Heart right ventricle (tissue), 16 donors: Measurements from ENCODE around the gene SLX9. TPM values are rescaled to one million over a fixed set of nuclear protein-coding genes. Genes with fewer than 3 reads are reported as not detected.
A peak's percentile ranks its signal among the peaks of the same experiment; 100 is the strongest.

Experiments used
- ATAC-seq, 8 donors: fragments of 200-7000 bp; cut with Tn5 transposase; one replicate each; pipeline ENCODE4 v1.9.1; 2020; ENCODE audit warnings: mild to moderate bottlenecking in 8 of 8, moderate library complexity in 8 of 8, moderate number of reproducible peaks in 1 of 8
- DNase-seq, 2 donors: peaks; one replicate each; pipeline ENCODE4 v3.0.0-alpha.2; 2020
- H3K27ac ChIP-seq, 10 donors: fragments of 200-600 bp; sonication (generic) in 2 of 10; one replicate each; pipeline versions ENCODE4 v1.5.0 to v1.8.0; 2020 to 2022; ENCODE audit warnings: mild to moderate bottlenecking in 3 of 10
- H3K27me3 ChIP-seq, 7 donors: fragments of 200-600 bp; one replicate each; pipeline ENCODE4 v1.8.0; 2021 to 2022; ENCODE audit warnings: mild to moderate bottlenecking in 2 of 7
- H3K36me3 ChIP-seq, 9 donors: fragments of 200-600 bp; sonication (generic) in 1 of 9; one replicate each; pipeline versions ENCODE4 v1.5.0 to v1.8.0; 2020 to 2022; ENCODE audit warnings: mild to moderate bottlenecking in 2 of 9
- H3K4me1 ChIP-seq, 9 donors: fragments of 200-600 bp; sonication (generic) in 1 of 9; one replicate each; pipeline versions ENCODE4 v1.5.0 to v1.8.0; 2020 to 2022; ENCODE audit warnings: mild to moderate bottlenecking in 4 of 9
- H3K4me3 ChIP-seq, 10 donors: fragments of 200-600 bp; sonication (generic) in 2 of 10; one replicate each; pipeline versions ENCODE4 v1.5.0 to v1.8.0; 2020 to 2022; ENCODE audit warnings: mild to moderate bottlenecking in 7 of 10, moderate library complexity in 2 of 10
- H3K9me3 ChIP-seq, 11 donors: fragments of 200-600 bp in 10 of 11; sonication (generic) in 2 of 11; one replicate each; pipeline versions ENCODE4 v1.5.0 to v1.8.0; 2013 to 2022; ENCODE audit warnings: mild to moderate bottlenecking in 2 of 11, control low read depth in 1 of 11, moderate library complexity in 1 of 11
- CTCF ChIP-seq, 9 donors: fragments of 200-600 bp; sonication (generic) in 2 of 9; IDR thresholded peaks; one replicate each; pipeline versions ENCODE4 v1.5.0 to v1.8.0; 2021 to 2022; ENCODE audit warnings: antibody characterized with exemption in 9 of 9, mild to moderate bottlenecking in 5 of 9, moderate library complexity in 1 of 9
- WGBS, 2 donors: extraction: QIAGEN DNeasy Blood & Tissue Kit; methylation state at CpG; one replicate each; pipeline ENCODE4 v1.1.7; 2013; ENCODE audit warnings: inconsistent platforms in 1 of 2; 5-methylcytosine and 5-hydroxymethylcytosine counted together
- intact Hi-C, 10 donors: fragments of 100-400 bp; cut with DNase I; formaldehyde crosslinking; loops; one replicate each; pipeline versions ENCODE4 v1.11.1 to v1.14.2; 2022
- polyA plus RNA-seq, 2 donors: library from polyadenylated mRNA; stranded (reverse); fragments of 200-250 nt; gene quantifications; one replicate each; pipeline ENCODE4 v1.2.3, GENCODE V29; 2013
- total RNA-seq, 10 donors: library from RNA; stranded (reverse); fragmentation: NEBNext Ultra II Directional in 3 of 10; extraction: Animal tissue kit (Norgen Biotek cat#: 25700) in 3 of 10; gene quantifications; one replicate each; pipeline versions ENCODE4 v1.2.1 to v1.2.4, GENCODE V29; 2021 to 2023
- donor health status: Arrhythmogenic right ventricular cardiomyopathy.
- donor health status: ischemic (EF 13 %, LVEDD 7.1; RV severe dilation, severe dysfunction).
- donor health status: healthy with polysubstance abuse.
- donor health status: DM: no; HTN: yes; CAD: no.
- donor health status: DM: no; HTN: no; CAD: no.
- donor health status: ischemic (EF 25% LVEDD 6.9; RV normal size, moderate dysfunction).
- donor health status: ischemic (EF 25% LVEDD 5.7; RV mildly dilated, moderate dysfunction).
- donor health status: healthy.
- donor health status: DM: yes; HTN: yes; CAD: no.
- donor health status: Ischemic cardiomyopathy.
- donor health status: ischemic (EF 35%, LVEDD 5.7; RV mildly dilated, moderate dysfunction).
- donor health status: nonischemic (EF 11% LVEDD 7.7; RV severe dilation, severe dysfunction).
- donor health status: DM: yes; HTN: yes; CAD: no.
- donor health status: PGD.
- donor health status: ischemic (EF 29% LVEDD 5.4; RV normal size, mild dysfunction).
- donor health status: nonischemic (EF 23%, LVEDD 6.1; RV moderate dilation, normal function).

SLX9 gene
- total and polyA plus RNA-seq, 12 donors = 42.4 to 83.6 (median 57.3) TPM

GRCh38 chr21:44996501-44996921 is 56.7 kb downstream of the SLX9 start:
- no peak overlapping the region for H3K4me3 ChIP-seq
- H3K4me1 ChIP-seq = peaks cover 4 to 44% (median 21%) of the 10 kb centered on the region in 9 donors
- no peaks in the 10 kb centered on the region for H3K9me3 ChIP-seq
- ATAC-seq (no peak), DNase-seq (no peak)
- WGBS, 2 donors = 73 to 93% methylated on average over 6 of the region's 6 CpGs
- intact Hi-C loops = no loop called here
- TF ChIP-seq CTCF (IDR thresholded peaks at IDR 0.05) = no peak
- H3K36me3 ChIP-seq = no peaks in the 10 kb centered on the region
- no peak overlapping the region for H3K27ac ChIP-seq
- H3K27me3 ChIP-seq = no peaks in the 10 kb centered on the region

- WGBS, 2 donors = 88 to 91% methylated on average over 33 to 36 of the region's 36 CpGs
- peak in 1 of 2 donors; percentile 12 for DNase-seq
- no peaks in the 10 kb centered on the region for H3K9me3 ChIP-seq
- no peak for ATAC-seq
- no peaks in the 10 kb centered on the region for H3K36me3 ChIP-seq
- peaks cover 4 to 38% (median 22%) of the 10 kb centered on the region in 9 donors for H3K4me1 ChIP-seq
- H3K27me3 ChIP-seq = no peaks in the 10 kb centered on the region
- H3K4me3 ChIP-seq = no peak overlapping the region
- intact Hi-C loops = no loop called here
- H3K27ac ChIP-seq = no peak overlapping the region
- no peak for TF ChIP-seq CTCF (IDR thresholded peaks at IDR 0.05)
Observed at GRCh38 chr21:44996983-44997936, 57.4 kb downstream of the SLX9 start.

GRCh38 chr21:44998086-44998620 is 58.3 kb downstream of the SLX9 start:
- no peak overlapping the region for H3K27ac ChIP-seq
- ATAC-seq (no peak), DNase-seq (peak in 1 of 2 donors; percentile 10)
- TF ChIP-seq CTCF (IDR thresholded peaks at IDR 0.05) = no peak
- H3K4me1 ChIP-seq = peaks cover 4 to 39% (median 22%) of the 10 kb centered on the region in 9 donors
- H3K36me3 ChIP-seq = no peaks in the 10 kb centered on the region
- intact Hi-C loops = no loop called here
- H3K9me3 ChIP-seq = no peaks in the 10 kb centered on the region
- WGBS, 2 donors = 83 to 91% methylated on average over 10 of the region's 10 CpGs
- H3K4me3 ChIP-seq = no peak overlapping the region
- no peaks in the 10 kb centered on the region for H3K27me3 ChIP-seq

DNA sequence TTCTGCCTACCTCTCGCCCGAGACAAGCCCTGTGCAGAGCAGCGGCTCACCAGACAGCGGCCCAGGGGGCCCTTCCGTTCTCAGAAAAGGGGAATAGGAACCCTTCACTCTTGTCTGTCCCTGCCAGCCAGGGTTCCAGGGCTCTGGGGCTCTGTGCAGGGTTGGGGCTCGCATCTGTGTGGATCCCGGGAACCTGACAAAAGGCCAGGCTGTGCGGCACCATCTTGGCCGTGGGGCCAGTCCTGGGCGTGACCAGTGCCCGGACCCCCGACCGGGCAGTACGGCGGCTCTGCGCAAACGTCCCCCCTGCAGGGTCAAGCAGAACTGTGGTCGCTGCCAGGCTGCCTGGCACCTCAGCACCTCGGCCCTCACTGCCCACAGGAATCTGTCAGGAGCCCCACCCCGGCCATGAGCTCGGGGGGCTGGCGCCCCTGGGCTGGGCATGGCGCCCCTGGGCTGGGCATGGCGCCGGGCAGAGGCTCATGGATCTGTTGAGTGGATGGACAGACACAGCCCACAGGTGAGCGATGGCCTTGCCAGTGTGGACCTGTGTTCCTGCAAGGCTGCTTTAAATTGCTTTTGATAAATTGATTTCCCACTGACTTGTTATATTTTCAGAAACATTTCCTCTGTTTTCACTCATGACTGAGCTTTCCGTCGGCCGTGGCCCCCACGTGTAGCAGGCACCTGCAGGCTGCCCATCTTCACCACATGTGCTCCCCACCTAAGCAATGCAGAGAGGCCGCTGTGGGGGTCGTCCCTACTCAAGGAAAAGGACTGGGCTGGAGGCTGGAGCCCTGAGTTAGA is 59.0 kb downstream of the SLX9 start:
- Histone ChIP-seq H3K4me1 (peaks cover 4 to 44% (median 23%) of the 10 kb centered on the region in 9 donors), H3K4me3 (no peak overlapping the region), H3K27me3 (no peaks in the 10 kb centered on the region), H3K36me3 (no peaks in the 10 kb centered on the region), H3K9me3 (no peaks in the 10 kb centered on the region), H3K27ac (no peak overlapping the region)
- DNase-seq (peak in 1 of 2 donors; percentile 11), ATAC-seq (no peak)
- no peak for TF ChIP-seq CTCF (IDR thresholded peaks at IDR 0.05)
- WGBS, 2 donors = 91% methylated on average over 32 of the region's 32 CpGs
- intact Hi-C loops = no loop called here
